ENCODE measurements around the gene CACNA1B. TPM values are rescaled to one million over a fixed set of nuclear protein-coding genes. Genes with fewer than 3 reads are reported as not detected.

The CACNA1B gene
- total RNA-seq, 1 donor from 2014 or later, result under 0.01 TPM

DNA sequence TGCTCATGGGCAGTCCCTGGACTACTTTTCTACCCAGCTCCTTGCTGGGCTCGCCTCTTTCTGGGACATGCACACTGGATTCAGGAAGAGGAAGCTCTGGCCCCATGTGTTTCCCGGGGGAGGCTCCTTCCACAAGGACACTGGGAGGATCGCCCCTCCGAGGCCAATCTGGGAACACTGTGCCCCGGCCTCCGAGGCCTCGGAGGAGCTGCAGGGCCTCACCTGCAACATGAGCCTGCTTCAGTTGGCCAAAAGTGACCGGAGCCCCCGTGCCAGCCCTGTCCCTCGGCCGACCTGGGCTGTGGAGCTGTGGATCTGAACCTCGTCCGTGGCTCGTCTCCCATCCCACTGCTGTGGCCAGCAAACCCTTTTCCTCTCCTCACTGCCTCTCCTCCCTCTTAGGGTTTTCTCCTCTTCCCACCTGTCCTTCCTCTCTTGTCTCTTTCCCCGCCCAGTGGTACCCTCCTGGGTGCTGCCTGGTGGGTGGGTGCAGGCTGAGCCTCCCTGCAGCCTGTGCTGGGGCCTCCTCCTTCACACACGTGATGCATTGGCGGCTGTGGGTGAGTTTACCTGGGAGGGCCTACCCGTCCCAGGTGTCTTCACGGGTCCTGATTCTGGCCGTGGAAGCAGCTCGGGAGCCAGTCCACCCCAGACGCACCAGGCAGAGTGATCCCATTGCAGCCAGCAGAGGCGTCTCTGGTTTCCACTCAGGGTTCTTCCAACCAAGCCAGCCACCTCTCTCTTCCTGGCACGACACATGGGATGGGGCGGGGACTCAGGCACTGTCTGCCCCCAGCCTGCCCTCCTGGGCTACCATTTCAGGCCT is 241.8 kb downstream of the CACNA1B start:
- DNase-seq (ENCODE audit: low read depth), result no peak

DNA sequence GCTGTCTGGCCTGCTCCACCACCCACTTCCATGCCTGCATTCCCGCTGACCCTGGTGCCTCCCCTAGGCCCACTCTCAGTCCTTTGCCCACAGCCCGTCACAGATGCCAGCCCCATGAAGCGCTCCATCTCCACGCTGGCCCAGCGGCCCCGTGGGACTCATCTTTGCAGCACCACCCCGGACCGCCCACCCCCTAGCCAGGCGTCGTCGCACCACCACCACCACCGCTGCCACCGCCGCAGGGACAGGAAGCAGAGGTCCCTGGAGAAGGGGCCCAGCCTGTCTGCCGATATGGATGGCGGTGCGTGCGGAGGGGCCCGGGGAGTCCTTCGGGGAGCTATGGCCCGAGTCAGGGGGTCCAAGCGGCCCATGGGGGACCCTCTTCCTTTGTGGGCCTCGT is 242.5 kb downstream of the CACNA1B start:
- no peak overlapping the region for H3K4me3 ChIP-seq (ENCODE audit: low read depth, low read length)
- TF ChIP-seq, protein P1, sequence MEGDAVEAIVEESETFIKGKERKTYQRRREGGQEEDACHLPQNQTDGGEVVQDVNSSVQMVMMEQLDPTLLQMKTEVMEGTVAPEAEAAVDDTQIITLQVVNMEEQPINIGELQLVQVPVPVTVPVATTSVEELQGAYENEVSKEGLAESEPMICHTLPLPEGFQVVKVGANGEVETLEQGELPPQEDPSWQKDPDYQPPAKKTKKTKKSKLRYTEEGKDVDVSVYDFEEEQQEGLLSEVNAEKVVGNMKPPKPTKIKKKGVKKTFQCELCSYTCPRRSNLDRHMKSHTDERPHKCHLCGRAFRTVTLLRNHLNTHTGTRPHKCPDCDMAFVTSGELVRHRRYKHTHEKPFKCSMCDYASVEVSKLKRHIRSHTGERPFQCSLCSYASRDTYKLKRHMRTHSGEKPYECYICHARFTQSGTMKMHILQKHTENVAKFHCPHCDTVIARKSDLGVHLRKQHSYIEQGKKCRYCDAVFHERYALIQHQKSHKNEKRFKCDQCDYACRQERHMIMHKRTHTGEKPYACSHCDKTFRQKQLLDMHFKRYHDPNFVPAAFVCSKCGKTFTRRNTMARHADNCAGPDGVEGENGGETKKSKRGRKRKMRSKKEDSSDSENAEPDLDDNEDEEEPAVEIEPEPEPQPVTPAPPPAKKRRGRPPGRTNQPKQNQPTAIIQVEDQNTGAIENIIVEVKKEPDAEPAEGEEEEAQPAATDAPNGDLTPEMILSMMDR (conservative IDR thresholded peaks at IDR 0.05; ENCODE audit: low read depth, low read length), result no peak
- no peak for DNase-seq (ENCODE audit: low read depth)

More for the DNA sequence above, 241.8 kb downstream of the CACNA1B start:
- no peak overlapping the region for H3K4me3 ChIP-seq (ENCODE audit: low read depth, low read length)
- TF ChIP-seq, protein P1 (conservative IDR thresholded peaks at IDR 0.05; ENCODE audit: low read depth, low read length), result no peak

DNA sequence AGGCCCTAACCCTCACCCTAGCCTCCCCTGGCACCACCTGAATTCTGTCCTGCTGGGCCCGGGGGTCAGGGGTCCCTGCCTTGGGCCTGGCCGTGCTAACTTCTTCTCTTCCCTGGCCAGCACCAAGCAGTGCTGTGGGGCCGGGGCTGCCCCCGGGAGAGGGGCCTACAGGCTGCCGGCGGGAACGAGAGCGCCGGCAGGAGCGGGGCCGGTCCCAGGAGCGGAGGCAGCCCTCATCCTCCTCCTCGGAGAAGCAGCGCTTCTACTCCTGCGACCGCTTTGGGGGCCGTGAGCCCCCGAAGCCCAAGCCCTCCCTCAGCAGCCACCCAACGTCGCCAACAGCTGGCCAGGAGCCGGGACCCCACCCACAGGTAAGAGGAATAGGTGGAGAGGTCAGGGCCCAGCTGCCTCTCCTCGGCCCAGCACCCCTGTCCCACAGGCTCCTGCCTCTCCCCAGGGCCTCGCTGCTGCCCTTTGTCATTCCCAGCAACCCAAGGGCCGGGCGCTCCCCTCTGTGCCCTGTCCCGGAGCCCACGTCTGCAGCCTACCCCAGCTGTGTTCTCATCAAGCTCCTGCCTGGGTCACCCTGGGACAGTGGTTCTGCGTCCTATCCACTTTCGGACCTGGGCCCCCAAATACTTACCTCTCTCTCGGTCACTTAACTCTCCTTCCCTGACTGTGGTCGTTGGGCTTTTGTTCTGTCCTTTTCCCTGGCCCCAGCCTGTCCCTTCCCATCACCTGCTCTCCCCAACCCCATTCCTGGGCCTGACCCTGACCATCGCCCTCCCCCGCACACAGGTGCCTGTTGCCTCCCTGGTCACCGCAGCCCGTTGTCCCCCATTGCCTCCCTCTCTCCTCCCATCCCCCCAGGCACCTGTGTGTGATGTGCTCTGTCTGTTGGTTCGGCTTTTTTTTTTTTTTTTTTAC is 243.2 kb downstream of the CACNA1B start:
- TF ChIP-seq, protein P1 (conservative IDR thresholded peaks at IDR 0.05; ENCODE audit: low read depth, low read length), result no peak

DNA sequence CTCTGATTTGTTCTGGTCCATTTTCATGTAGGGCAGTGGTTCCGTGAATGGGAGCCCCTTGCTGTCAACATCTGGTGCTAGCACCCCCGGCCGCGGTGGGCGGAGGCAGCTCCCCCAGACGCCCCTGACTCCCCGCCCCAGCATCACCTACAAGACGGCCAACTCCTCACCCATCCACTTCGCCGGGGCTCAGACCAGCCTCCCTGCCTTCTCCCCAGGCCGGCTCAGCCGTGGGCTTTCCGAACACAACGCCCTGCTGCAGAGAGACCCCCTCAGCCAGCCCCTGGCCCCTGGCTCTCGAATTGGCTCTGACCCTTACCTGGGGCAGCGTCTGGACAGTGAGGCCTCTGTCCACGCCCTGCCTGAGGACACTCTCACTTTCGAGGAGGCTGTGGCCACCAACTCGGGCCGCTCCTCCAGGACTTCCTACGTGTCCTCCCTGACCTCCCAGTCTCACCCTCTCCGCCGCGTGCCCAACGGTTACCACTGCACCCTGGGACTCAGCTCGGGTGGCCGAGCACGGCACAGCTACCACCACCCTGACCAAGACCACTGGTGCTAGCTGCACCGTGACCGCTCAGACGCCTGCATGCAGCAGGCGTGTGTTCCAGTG is 244.0 kb downstream of the CACNA1B start:
- no peak overlapping the region for H3K4me3 ChIP-seq (ENCODE audit: low read depth, low read length)
- TF ChIP-seq, protein P1 (conservative IDR thresholded peaks at IDR 0.05; ENCODE audit: low read depth, low read length), result no peak
- DNase-seq (ENCODE audit: low read depth), result no peak

More for the DNA sequence above, 243.2 kb downstream of the CACNA1B start:
- DNase-seq (ENCODE audit: low read depth), result no peak
- no peak overlapping the region for H3K4me3 ChIP-seq (ENCODE audit: low read depth, low read length)

DNA sequence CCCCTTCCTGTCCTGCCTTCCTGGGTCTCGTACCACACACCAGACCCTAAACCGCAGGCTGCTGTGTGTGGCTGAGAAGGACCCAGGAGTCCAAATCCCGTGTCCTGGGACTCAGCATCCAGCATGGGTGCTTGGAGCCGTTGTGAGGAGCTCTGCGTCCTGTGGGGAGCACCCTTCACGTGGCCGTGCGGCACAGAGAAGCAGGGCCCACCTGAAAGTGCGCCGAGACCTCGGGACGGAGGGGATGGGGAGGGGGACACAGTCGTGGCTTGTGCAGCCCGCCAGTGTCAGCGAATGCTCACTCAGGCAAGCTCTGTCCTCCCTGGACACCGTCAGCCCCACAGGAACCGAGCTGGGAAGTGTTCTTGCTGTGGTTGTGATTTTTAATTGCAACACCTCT is 244.6 kb downstream of the CACNA1B start:
- DNase-seq (ENCODE audit: low read depth), result no peak
- H3K4me3 ChIP-seq (ENCODE audit: low read depth, low read length), result no peak overlapping the region
- TF ChIP-seq, protein P1 (conservative IDR thresholded peaks at IDR 0.05; ENCODE audit: low read depth, low read length), result no peak

DNA sequence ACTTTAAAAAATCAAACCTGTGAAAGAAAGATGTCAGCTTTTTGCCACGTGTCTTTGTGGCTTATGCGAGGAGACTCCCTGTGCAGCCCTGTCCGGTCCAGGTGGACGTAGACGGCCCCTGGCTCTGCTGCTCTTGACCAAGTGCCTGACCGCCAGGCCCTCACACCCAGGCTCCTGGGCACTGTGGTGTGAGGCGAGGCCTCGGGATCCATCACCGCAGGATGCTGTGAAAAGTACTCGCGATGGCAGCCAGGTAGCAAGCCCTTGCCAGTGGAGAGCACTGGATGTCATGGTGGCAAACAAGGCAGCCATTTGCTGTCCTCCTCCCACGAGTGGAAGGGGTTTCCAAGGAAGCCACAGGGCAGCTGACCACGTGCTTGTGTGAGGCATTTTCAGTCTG is 245.1 kb downstream of the CACNA1B start:
- H3K4me3 ChIP-seq (ENCODE audit: low read depth, low read length), result no peak overlapping the region
- no peak for DNase-seq (ENCODE audit: low read depth)
- TF ChIP-seq, protein P1 (conservative IDR thresholded peaks at IDR 0.05; ENCODE audit: low read depth, low read length), result no peak
